HEK293T (cell line): ENCODE results near the gene ENPEP.

Experiments
- CTCF ChIA-PET: fragments of 350-600 bp; formaldehyde crosslinking; extraction: SDS; loops from one replicate; lab custom pipeline; 2021; ENCODE audit warnings: antibody characterized with exemption, inconsistent platforms; lab: Yijun Ruan, JAX
- POLR2A ChIA-PET: fragments of 350-600 bp; formaldehyde crosslinking; extraction: SDS; loops from one replicate; lab custom pipeline; 2020; ENCODE audit warnings: antibody characterized with exemption, inconsistent platforms; lab: Yijun Ruan, JAX
- DNase-seq: peaks from one replicate; pipeline ENCODE4 v3.0.0; 2012; ENCODE audit warnings: mixed read lengths; ENCODE audit errors: extremely low spot score
- ARNT ChIP-seq: fragments of 450-650 bp; IDR thresholded peaks from 2 replicates; pipeline ENCODE4 v1.6.1; 2017; ENCODE audit warnings: mild to moderate bottlenecking
- BHLHE40 ChIP-seq: fragments of 450-650 bp; IDR thresholded peaks from 2 replicates; pipeline ENCODE4 v1.6.1; 2016; ENCODE audit warnings: mild to moderate bottlenecking, moderate library complexity, borderline replicate concordance
- CTBP1 ChIP-seq: fragments of 450-650 bp; IDR thresholded peaks from 2 replicates; pipeline ENCODE4 v1.6.1; 2016; ENCODE audit warnings: borderline replicate concordance
- ELF4 ChIP-seq: fragments of 450-650 bp; IDR thresholded peaks from 2 replicates; pipeline ENCODE4 v1.6.1; 2017; ENCODE audit warnings: antibody characterized with exemption
- FOXA1 ChIP-seq: fragments of 450-650 bp; IDR thresholded peaks from 2 replicates; pipeline ENCODE4 v1.6.1; 2016; ENCODE audit warnings: mild to moderate bottlenecking
- FOXK2 ChIP-seq: fragments of 450-650 bp; IDR thresholded peaks from 2 replicates; pipeline ENCODE4 v1.6.1; 2016; ENCODE audit warnings: mild to moderate bottlenecking
- FOXM1 ChIP-seq: fragments of 450-650 bp; IDR thresholded peaks from 2 replicates; pipeline ENCODE4 v1.6.1; 2017; ENCODE audit warnings: mild to moderate bottlenecking, borderline replicate concordance
- HDGF ChIP-seq: fragments of 450-650 bp; IDR thresholded peaks from 2 replicates; pipeline ENCODE4 v1.6.1; 2017; ENCODE audit warnings: antibody characterized with exemption, borderline replicate concordance
- L3MBTL2 ChIP-seq: fragments of 450-650 bp; conservative IDR thresholded peaks from 2 replicates; pipeline ENCODE4 v1.6.1; 2016; ENCODE audit warnings: mild to moderate bottlenecking
- LEF1 ChIP-seq: fragments of 450-650 bp; IDR thresholded peaks from 2 replicates; pipeline ENCODE4 v1.6.1; 2017; ENCODE audit warnings: mild to moderate bottlenecking, borderline replicate concordance
- NFRKB ChIP-seq: fragments of 450-650 bp; IDR thresholded peaks from 2 replicates; pipeline ENCODE4 v1.6.1; 2016; ENCODE audit warnings: mild to moderate bottlenecking, moderate library complexity
- PKNOX1 ChIP-seq: fragments of 450-650 bp; IDR thresholded peaks from 2 replicates; pipeline ENCODE4 v1.6.1; 2016
- SP1 ChIP-seq: fragments of 450-650 bp; IDR thresholded peaks from 2 replicates; pipeline ENCODE4 v1.6.1; 2017
- SUZ12 ChIP-seq: fragments of 450-650 bp; IDR thresholded peaks from 2 replicates; pipeline ENCODE4 v1.6.1; 2016; ENCODE audit warnings: mild to moderate bottlenecking
- TARDBP ChIP-seq: fragments of 450-650 bp; IDR thresholded peaks from 2 replicates; pipeline ENCODE4 v1.6.1; 2016
- ZNF384 ChIP-seq: fragments of 450-650 bp; IDR thresholded peaks from 2 replicates; pipeline ENCODE4 v1.6.1; 2016

ENPEP gene

DNA sequence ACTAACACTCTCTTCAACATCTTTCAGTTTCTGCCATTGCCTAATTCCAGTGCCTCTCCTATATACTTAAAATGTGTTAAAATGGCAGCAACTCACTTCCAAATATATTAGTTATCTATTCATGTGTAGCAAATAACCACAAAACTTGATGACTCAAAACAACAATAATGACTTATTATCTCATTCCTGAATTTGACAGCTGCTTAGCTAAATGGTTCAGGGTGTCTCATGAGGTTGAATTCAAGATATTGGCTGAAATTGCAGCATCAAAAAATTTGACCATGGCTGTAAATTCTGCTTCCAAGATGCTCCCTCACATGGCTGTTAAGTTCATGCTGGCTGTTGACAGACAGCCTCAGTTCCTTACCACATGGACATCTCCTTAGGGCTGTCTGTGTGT lies 121.6 kb downstream of the ENPEP start:
- CTCF ChIA-PET = no interaction called here

DNA sequence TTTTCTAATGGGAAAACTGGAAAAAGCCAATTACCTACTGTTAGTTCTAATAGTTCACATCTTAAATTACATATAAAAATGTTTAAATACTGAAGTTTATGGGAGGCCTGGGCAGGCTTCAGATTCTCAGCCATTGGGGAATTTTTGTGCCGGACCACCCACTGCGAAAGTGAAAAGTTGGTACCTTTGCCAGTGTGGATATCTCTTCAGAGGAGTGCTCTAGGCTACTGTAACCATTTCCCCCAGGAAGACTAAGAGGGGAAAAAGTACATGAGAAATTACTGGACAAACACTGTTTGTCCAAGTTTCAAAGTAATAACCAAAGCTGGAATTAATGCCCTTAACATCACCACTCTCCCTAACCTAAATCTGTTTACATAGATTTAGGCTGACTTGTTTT lies 126.1 kb downstream of the ENPEP start:
- no peak for DNase-seq
- ChIA-PET CTCF (no interaction called here), POLR2A (no interaction called here)
- TF ChIP-seq FOXM1 = no peak

More for the DNA sequence above, 121.6 kb downstream of the ENPEP start:
- POLR2A ChIA-PET = no interaction called here
- DNase-seq = no peak
- no peak for TF ChIP-seq TARDBP
- TF ChIP-seq SP1 = no peak
- no peak for TF ChIP-seq PKNOX1
- no peak for TF ChIP-seq ZNF384
- TF ChIP-seq FOXM1 = no peak
- no peak for TF ChIP-seq FOXA1
- TF ChIP-seq HDGF = no peak
- TF ChIP-seq SUZ12 = no peak
- no peak for TF ChIP-seq NFRKB
- TF ChIP-seq CTBP1 = no peak
- no peak for TF ChIP-seq LEF1
- no peak for TF ChIP-seq ELF4
- TF ChIP-seq BHLHE40 = no peak
- TF ChIP-seq L3MBTL2 = no peak
- no peak for TF ChIP-seq ARNT
- no peak for TF ChIP-seq FOXK2

GRCh38 chr4:110605077-110605476 lies 129.1 kb downstream of the ENPEP start:
- CTCF ChIA-PET = interaction anchor here (0.7 kb wide), 1 partner anchor 33 kb away, joined by 3 read pairs; no protein-coding TSS in a partner anchor
- no peak for DNase-seq
- POLR2A ChIA-PET = no interaction called here
- TF ChIP-seq ELF4 (no peak), PKNOX1 (no peak), LEF1 (no peak), SUZ12 (no peak), ZNF384 (no peak), FOXM1 (no peak), ARNT (no peak), L3MBTL2 (no peak), TARDBP (no peak), NFRKB (no peak), CTBP1 (no peak), FOXK2 (no peak), SP1 (no peak), HDGF (no peak), FOXA1 (no peak), BHLHE40 (no peak)

GRCh38 chr4:110609044-110609750 lies 133.2 kb downstream of the ENPEP start:
- TF ChIP-seq SUZ12 (no peak), FOXK2 (no peak), LEF1 (no peak), ZNF384 (no peak), TARDBP (no peak), ARNT (no peak), FOXA1 (no peak), NFRKB (no peak), ELF4 (no peak), L3MBTL2 (no peak), SP1 (no peak), PKNOX1 (no peak), CTBP1 (no peak), BHLHE40 (no peak)
- ChIA-PET POLR2A (no interaction called here), CTCF (interaction anchor here (1.0 kb wide), 1 partner anchor 19 kb away, joined by 3 read pairs; no protein-coding TSS in a partner anchor)
- no peak for DNase-seq

GRCh38 chr4:110610620-110610939 lies 134.6 kb downstream of the ENPEP start:
- no peak for TF ChIP-seq SUZ12
- TF ChIP-seq HDGF = no peak
- no peak for TF ChIP-seq L3MBTL2
- no peak for TF ChIP-seq ARNT
- TF ChIP-seq PKNOX1 = no peak
- ChIA-PET CTCF (no interaction called here), POLR2A (interaction anchor here (0.9 kb wide), 1 partner anchor 12 kb away, joined by 3 read pairs; the partner anchor contains the start of gene PITX2)
- no peak for DNase-seq
